HepG2 (cell line): ENCODE measurements around the gene TPPP3. TPM values are rescaled to one million over a fixed set of nuclear protein-coding genes. Genes with fewer than 3 reads are reported as not detected.

Source experiments
- ATAC-seq: fragments of 200-7000 bp; cut with Tn5 transposase; 3 replicates; pipeline ENCODE4 v1.9.1; 2020; ENCODE audit warnings: mild to moderate bottlenecking, moderate library complexity
- BruUV-seq: library from RNA; stranded (reverse); fragments of 400-500 nt; replicated peaks from 2 replicates; lab custom pipeline; 2021; lab: Mats Ljungman, UMichigan
- CTCF ChIA-PET: fragments of 300-600 bp; formaldehyde crosslinking; extraction: SDS; loops from one replicate; lab custom pipeline; 2021; ENCODE audit warnings: low total read pairs, inconsistent platforms, low intra/inter-chr PET ratio; lab: Yijun Ruan, JAX
- POLR2A ChIA-PET: fragments of 350-600 bp; sonication (Branson Sonifier 250); formaldehyde crosslinking; loops from one replicate; lab custom pipeline; 2020; ENCODE audit warnings: antibody characterized with exemption, inconsistent platforms; lab: Yijun Ruan, JAX
- DNase-seq: peaks from one replicate; pipeline ENCODE4 v3.0.0-alpha.2; 2015; ENCODE audit warnings: low spot score
- FAIRE-seq: peaks from 3 replicates; lab custom pipeline; 2011; peaks lifted over from hg19 to GRCh38; lab: Jason Lieb, UNC
- H2AFZ ChIP-seq: one replicate; pipeline ENCODE4 v1.6.1; 2011; ENCODE audit warnings: low read length, inconsistent platforms
- H3K27ac ChIP-seq: fragments of 300-600 bp; 3 replicates; pipeline ENCODE4 v1.8.0; 2011; ENCODE audit warnings: mixed run types, mild to moderate bottlenecking, mixed read lengths, low read length, inconsistent platforms; ENCODE audit not compliant: insufficient read depth; ENCODE audit errors: extremely low read length
- H3K27me3 ChIP-seq, 2 experiments: fragments of 200-600 bp in 1 of 2; 2 replicates in 1 of 2; 3 replicates in 1 of 2; pipeline versions ENCODE4 v1.6.0 to v1.8.0; 2011; ENCODE audit warnings: low read length in 2 of 2, mild to moderate bottlenecking in 2 of 2, moderate library complexity in 2 of 2, inconsistent platforms in 1 of 2; ENCODE audit not compliant: insufficient read depth in 2 of 2, control insufficient read depth in 1 of 2
- H3K36me3 ChIP-seq, 2 experiments: fragments of 200-600 bp in 1 of 2; replicated peaks in 1 of 2; 2 replicates in 1 of 2; 3 replicates in 1 of 2; pipeline versions ENCODE4 v1.5.1 to v1.8.0; 2011; ENCODE audit warnings: low read length in 2 of 2, inconsistent platforms in 1 of 2; ENCODE audit not compliant: insufficient read depth in 2 of 2, control insufficient read depth in 1 of 2
- H3K4me1 ChIP-seq: 2 replicates; pipeline ENCODE4 v1.5.1; 2012; ENCODE audit warnings: low read length, inconsistent platforms; ENCODE audit not compliant: insufficient read depth
- H3K4me2 ChIP-seq: 2 replicates; pipeline ENCODE4 v1.6.0; 2011; ENCODE audit warnings: low read depth, low read length, inconsistent platforms
- H3K4me3 ChIP-seq, 3 experiments: fragments of 200-600 bp in 1 of 3; sonication (generic), shearing (Covaris generic) in 1 of 3; replicated peaks in 1 of 3; 2 replicates each; pipeline ENCODE4 v1.5.1; 2011 to 2016; ENCODE audit warnings: low read length in 3 of 3, inconsistent platforms in 2 of 3, low read depth in 2 of 3, mild to moderate bottlenecking in 2 of 3, control low read depth in 1 of 3, mixed read lengths in 1 of 3; ENCODE audit not compliant: insufficient read depth in 1 of 3
- H3K79me2 ChIP-seq: one replicate; pipeline ENCODE4 v1.6.1; 2011; ENCODE audit warnings: low read length, inconsistent platforms; ENCODE audit not compliant: insufficient read depth
- H3K9ac ChIP-seq: 2 replicates; pipeline ENCODE4 v1.6.0; 2011; ENCODE audit warnings: mild to moderate bottlenecking, low read depth, low read length, inconsistent platforms; ENCODE audit not compliant: insufficient read depth
- H3K9me3 ChIP-seq: 2 replicates; pipeline ENCODE4 v1.5.1; 2012; ENCODE audit warnings: mild to moderate bottlenecking, low read length
- H4K20me1 ChIP-seq: 2 replicates; pipeline ENCODE4 v1.6.0; 2011; ENCODE audit warnings: inconsistent platforms, mild to moderate bottlenecking, low read length, moderate library complexity; ENCODE audit not compliant: insufficient read depth
- ATF5 ChIP-seq: sonication (generic); formaldehyde crosslinking; IDR thresholded peaks from 2 replicates; pipeline ENCODE4 v1.4.0; 2020; ENCODE audit warnings: mild to moderate bottlenecking, low read depth, missing genetic modification reagents
- CC2D1A ChIP-seq: sonication (generic); formaldehyde crosslinking; IDR thresholded peaks from 2 replicates; pipeline ENCODE4 v1.8.1; 2023; ENCODE audit warnings: mild to moderate bottlenecking, missing genetic modification reagents
- HDAC6 ChIP-seq: fragments of 200-600 bp; sonication (generic); IDR thresholded peaks from 2 replicates; pipeline ENCODE4 v1.7.0; 2017; ENCODE audit warnings: mild to moderate bottlenecking, antibody characterized with exemption, low read length, low read depth
- MAF1 ChIP-seq: sonication (generic); formaldehyde crosslinking; IDR thresholded peaks from 2 replicates; pipeline ENCODE4 v1.5.0; 2020; ENCODE audit warnings: missing genetic modification reagents, borderline replicate concordance
- MAFG ChIP-seq: sonication (generic); formaldehyde crosslinking; IDR thresholded peaks from 2 replicates; pipeline ENCODE4 v1.5.1; 2020; ENCODE audit warnings: mild to moderate bottlenecking, missing genetic modification reagents
- MBNL3 ChIP-seq: fragments of 250-450 bp; sonication (Bioruptor Pico); conservative IDR thresholded peaks from 2 replicates; pipeline ENCODE4 v1.8.0; 2022; ENCODE audit warnings: mild to moderate bottlenecking, inconsistent platforms
- MTF1 ChIP-seq: sonication (generic); formaldehyde crosslinking; IDR thresholded peaks from 2 replicates; pipeline ENCODE4 v1.5.0; 2020; ENCODE audit warnings: missing genetic modification reagents
- PAF1 ChIP-seq: IDR thresholded peaks from 2 replicates; pipeline ENCODE4 v1.6.1; 2016; ENCODE audit warnings: missing genetic modification reagents, missing compliant biosample characterization
- POLR2AphosphoS2 ChIP-seq: IDR thresholded peaks from 2 replicates; pipeline ENCODE4 v1.6.1; 2011; ENCODE audit warnings: low read depth, low read length, improper control_type of control experiment
- SCMH1 ChIP-seq: sonication (generic); formaldehyde crosslinking; IDR thresholded peaks from 2 replicates; pipeline ENCODE4 v1.9.0; 2021; ENCODE audit warnings: missing genetic modification reagents, mild to moderate bottlenecking, borderline replicate concordance
- SMYD3 ChIP-seq: sonication (generic); formaldehyde crosslinking; IDR thresholded peaks from 2 replicates; pipeline ENCODE4 v1.8.1; 2023; ENCODE audit warnings: mild to moderate bottlenecking, missing genetic modification reagents
- ZBTB8A ChIP-seq: sonication (generic); formaldehyde crosslinking; IDR thresholded peaks from 2 replicates; pipeline ENCODE4 v1.4.0; 2020; ENCODE audit warnings: mild to moderate bottlenecking, low read depth, missing genetic modification reagents, borderline replicate concordance
- ZNF616 ChIP-seq: sonication (generic); formaldehyde crosslinking; IDR thresholded peaks from 2 replicates; pipeline ENCODE4 v1.5.0; 2020; ENCODE audit warnings: low read depth, mild to moderate bottlenecking, missing genetic modification reagents
- ZNF7 ChIP-seq: IDR thresholded peaks from 2 replicates; pipeline ENCODE4 v1.6.1; 2016; ENCODE audit warnings: missing biosample characterization, missing genetic modification reagents
- ZNF737 ChIP-seq: sonication (generic); formaldehyde crosslinking; IDR thresholded peaks from 2 replicates; pipeline ENCODE4 v1.5.0; 2020; ENCODE audit warnings: missing genetic modification reagents, mild to moderate bottlenecking, borderline replicate concordance
- ZNF775 ChIP-seq: sonication (generic); formaldehyde crosslinking; IDR thresholded peaks from 2 replicates; pipeline ENCODE4 v1.4.0; 2020; ENCODE audit warnings: missing genetic modification reagents, mild to moderate bottlenecking, moderate library complexity, borderline replicate concordance
- ZNF788 ChIP-seq: sonication (generic); formaldehyde crosslinking; IDR thresholded peaks from 2 replicates; pipeline ENCODE4 v1.5.0; 2020; ENCODE audit warnings: mild to moderate bottlenecking, missing genetic modification reagents, borderline replicate concordance
- ZNF816 ChIP-seq: sonication (generic); formaldehyde crosslinking; IDR thresholded peaks from 2 replicates; pipeline ENCODE4 v1.8.0; 2022; ENCODE audit warnings: missing genetic modification reagents, mild to moderate bottlenecking, borderline replicate concordance
- ZSCAN29 ChIP-seq: sonication (generic); formaldehyde crosslinking; conservative IDR thresholded peaks from 2 replicates; pipeline ENCODE4 v1.4.0; 2020; ENCODE audit warnings: mild to moderate bottlenecking, missing genetic modification reagents
- WGBS: methylation state at CpG from one replicate; pipeline ENCODE4 v1.1.6; 2017; ENCODE audit warnings: low lambda C conversion rate; 5-methylcytosine and 5-hydroxymethylcytosine counted together
- in situ Hi-C: cut with HindIII; loops from 2 replicates; pipeline ENCODE4 v1.10.0; 2017; ENCODE audit warnings: low pct_unique_long_range_greater_than_20kb; ENCODE audit not compliant: extremely low pct_ligation_motif_present
- intact Hi-C: fragments of 100-400 bp; cut with micrococcal nuclease; formaldehyde crosslinking; loops from one replicate; pipeline ENCODE4 v1.10.0; 2022; ENCODE audit not compliant: unreplicated experiment
- polyA plus RNA-seq, 8 experiments: library from polyadenylated mRNA; depleted of rRNA in 3 of 8; stranded (reverse) in 7 of 8; unstranded in 1 of 8; fragments of >200 nt; fragmentation: Illumina TruSeq in 4 of 8; extraction: Trizol in 4 of 8; gene quantifications; 2 replicates each; pipeline versions ENCODE4 v1.2.1 to v1.2.3, GENCODE V29; 2011 to 2016; ENCODE audit warnings: low read depth in 4 of 8, missing spikeins in 1 of 8, mixed read lengths in 1 of 8; ENCODE audit not compliant: insufficient read depth in 1 of 8
- total RNA-seq, 5 experiments: library from RNA; depleted of rRNA; stranded (reverse); fragments of >200 nt; fragmentation: Illumina TruSeq; extraction: Trizol; gene quantifications; 2 replicates each; pipeline ENCODE4 v1.2.3, GENCODE V29; 2016; ENCODE audit warnings: low read depth in 1 of 5

Gene TPPP3
- total and polyA plus RNA-seq, 2 of the 13 experiments (the other 11 are each of a cell fraction or from before 2014, with no cell fraction given), result 0.16 to 0.44 TPM

GRCh38 chr16:67425061-67425460 is 31.8 kb upstream of the TPPP3 start (continued):
- no peak for TF ChIP-seq SCMH1 (CRISPR knock-in tag)
- TF ChIP-seq ATF5, result no peak
- no peak for TF ChIP-seq CC2D1A (CRISPR knock-in tag)
- no peak for TF ChIP-seq ZSCAN29
- no peak for TF ChIP-seq SMYD3 (CRISPR knock-in tag)
- no peak for TF ChIP-seq HDAC6
- TF ChIP-seq, all 625 proteins: peak for 0

DNA sequence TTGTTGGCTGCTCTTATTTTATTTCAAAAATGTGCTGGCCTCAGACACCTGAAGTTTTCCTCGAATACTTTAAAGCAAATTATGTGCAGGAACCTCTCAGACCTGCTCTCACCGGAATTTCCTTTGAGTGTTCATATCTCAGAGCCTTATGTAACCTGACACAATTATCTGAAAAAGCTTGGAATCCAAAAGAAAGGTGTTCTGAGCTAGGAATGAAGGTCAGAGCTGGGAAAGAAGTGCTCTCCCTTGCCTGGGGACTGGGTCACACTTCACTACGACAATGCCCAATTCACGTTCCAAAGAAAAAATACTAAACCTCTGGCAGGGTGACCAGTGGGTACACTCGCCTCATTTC is 30.9 kb upstream of the TPPP3 start:
- WGBS, result 26% methylated on average over 4 of the region's 5 CpGs
- Histone ChIP-seq H3K27me3 (peaks cover 5 to 39% of the 10 kb centered on the region in 2 experiments), H3K4me2 (no peak overlapping the region), H2AFZ (no peak overlapping the region), H3K4me3 (no peak overlapping the region), H3K36me3 (no peaks in the 10 kb centered on the region), H3K79me2 (no peaks in the 10 kb centered on the region), H3K9ac (no peak overlapping the region), H4K20me1 (no peaks in the 10 kb centered on the region), H3K9me3 (no peaks in the 10 kb centered on the region), H3K4me1 (peaks cover 21% of the 10 kb centered on the region), H3K27ac (no peak overlapping the region)
- ATAC-seq, result no peak
- CTCF ChIA-PET, result no interaction called here
- POLR2A ChIA-PET, result interaction anchor here (1.0 kb wide), 1 partner anchor 22 kb away, joined by 4 read pairs; no protein-coding TSS in a partner anchor
- intact Hi-C loops (no loop called here), in situ Hi-C loops (no loop called here)
- no peak for FAIRE-seq
- TF ChIP-seq ZNF737 (CRISPR knock-in tag) (no peak), ZBTB8A (CRISPR knock-in tag) (no peak), ZNF775 (CRISPR knock-in tag) (no peak), MAFG (CRISPR knock-in tag) (no peak), ZNF616 (CRISPR knock-in tag) (no peak), ZNF788 (CRISPR knock-in tag) (no peak), MAF1 (CRISPR knock-in tag) (no peak), MTF1 (CRISPR knock-in tag) (no peak), ZNF816 (CRISPR knock-in tag) (no peak), MBNL3 (CRISPR knock-in tag) (no peak), POLR2AphosphoS2 (no peak), ZNF7 (CRISPR knock-in tag) (no peak), PAF1 (CRISPR knock-in tag) (no peak)
- BruUV-seq, result no TSS peak
- DNase-seq, result no peak
